ENCODE results near the gene MAP3K2.
"Not testable (repeated sequence)": the region's sequence is repeated elsewhere in the genome, so short reads cannot be mapped to it uniquely, and the experiment has no call there.

Gene MAP3K2

GRCh38 chr2:127421116-127421800, 33.5 kb upstream of the MAP3K2 start:
- no peak for DNase-seq

GRCh38 chr2:127420039-127420864, 32.5 kb upstream of the MAP3K2 start:
- DNase-seq: no peak

GRCh38 chr2:127419448-127420038, 31.8 kb upstream of the MAP3K2 start:
- no peak for DNase-seq

DNA sequence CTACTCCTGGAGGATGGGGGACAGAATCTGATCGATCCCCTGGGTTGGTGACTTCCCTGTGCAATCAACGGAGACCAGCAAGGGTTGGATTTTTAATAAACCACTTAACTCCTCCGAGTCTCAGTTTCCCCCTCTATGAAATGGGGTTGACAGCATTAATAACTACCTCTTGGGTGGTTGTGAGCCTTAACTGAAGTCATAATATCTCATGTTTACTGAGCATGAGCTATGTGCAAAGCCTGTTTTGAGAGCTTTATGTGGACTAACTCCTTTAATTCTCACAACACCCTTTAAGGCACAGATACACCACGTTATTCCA, 31.3 kb upstream of the MAP3K2 start:
- DNase-seq: no peak

- no peak for DNase-seq
These were observed 30.7 kb upstream of the MAP3K2 start, which contains the start of gene PROC for GRCh38 chr2:127418300-127419111. Gene PROC (plus strand): TSS chr2:127418427. CDS start chr2:127419943, 1,516 bp downstream.

GRCh38 chr2:127417406-127417805, 29.6 kb upstream of the MAP3K2 start:
- no peak for DNase-seq

- peak; percentile 72 for DNase-seq
These were observed 28.8 kb upstream of the MAP3K2 start for GRCh38 chr2:127416506-127417001.

GRCh38 chr2:127415593-127416505, 28.1 kb upstream of the MAP3K2 start:
- DNase-seq: no peak

DNA sequence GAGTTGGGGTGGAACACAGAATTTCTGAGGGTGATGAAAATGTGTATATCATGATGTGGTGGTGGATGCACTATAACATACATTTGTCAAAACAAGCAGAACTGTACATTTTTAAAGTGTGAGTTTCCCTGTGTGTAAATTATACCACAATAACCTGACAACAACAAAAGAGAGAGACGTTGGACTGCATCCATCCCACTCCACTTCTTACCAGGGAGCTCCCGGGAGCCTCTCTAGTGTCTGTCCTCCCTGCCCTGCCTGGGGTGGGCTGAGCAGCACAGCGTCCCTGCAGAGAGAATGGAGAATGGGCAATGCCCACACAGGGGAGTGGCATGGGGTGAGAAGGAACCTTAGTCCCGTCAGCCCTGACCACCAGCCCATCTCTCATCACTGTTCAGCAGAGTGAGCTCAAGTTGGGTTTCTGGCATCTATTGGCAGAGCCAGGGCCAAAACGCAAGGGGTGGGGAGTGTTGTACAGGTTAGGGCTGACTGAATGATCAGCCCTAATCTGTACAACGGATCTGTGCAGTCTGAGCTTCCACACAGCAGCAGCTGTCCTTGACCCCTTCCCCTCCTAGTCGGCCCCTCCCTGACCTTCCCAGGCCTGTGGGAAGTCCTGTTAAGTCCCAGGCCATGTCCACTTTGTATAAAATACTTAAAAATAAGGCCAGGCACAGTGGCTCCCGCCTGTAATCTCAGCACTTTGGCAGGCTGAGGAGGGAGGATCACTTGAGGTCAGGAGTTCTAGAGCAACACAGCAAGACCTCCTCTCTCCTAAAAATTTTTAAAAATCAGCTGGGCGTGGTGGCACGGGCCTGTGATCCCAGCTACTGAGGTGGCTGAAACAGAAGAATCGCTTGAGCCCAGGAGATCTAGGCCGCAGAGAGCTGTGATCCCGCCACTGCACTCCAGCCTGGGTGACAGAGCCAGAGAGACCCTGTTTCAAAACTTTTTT, 27.1 kb upstream of the MAP3K2 start:
- DNase-seq: no peak

GRCh38 chr2:127413782-127414637, 26.2 kb upstream of the MAP3K2 start:
- no peak for DNase-seq

- DNase-seq: no peak
These were observed 25.4 kb upstream of the MAP3K2 start for GRCh38 chr2:127413200-127413599.

DNA sequence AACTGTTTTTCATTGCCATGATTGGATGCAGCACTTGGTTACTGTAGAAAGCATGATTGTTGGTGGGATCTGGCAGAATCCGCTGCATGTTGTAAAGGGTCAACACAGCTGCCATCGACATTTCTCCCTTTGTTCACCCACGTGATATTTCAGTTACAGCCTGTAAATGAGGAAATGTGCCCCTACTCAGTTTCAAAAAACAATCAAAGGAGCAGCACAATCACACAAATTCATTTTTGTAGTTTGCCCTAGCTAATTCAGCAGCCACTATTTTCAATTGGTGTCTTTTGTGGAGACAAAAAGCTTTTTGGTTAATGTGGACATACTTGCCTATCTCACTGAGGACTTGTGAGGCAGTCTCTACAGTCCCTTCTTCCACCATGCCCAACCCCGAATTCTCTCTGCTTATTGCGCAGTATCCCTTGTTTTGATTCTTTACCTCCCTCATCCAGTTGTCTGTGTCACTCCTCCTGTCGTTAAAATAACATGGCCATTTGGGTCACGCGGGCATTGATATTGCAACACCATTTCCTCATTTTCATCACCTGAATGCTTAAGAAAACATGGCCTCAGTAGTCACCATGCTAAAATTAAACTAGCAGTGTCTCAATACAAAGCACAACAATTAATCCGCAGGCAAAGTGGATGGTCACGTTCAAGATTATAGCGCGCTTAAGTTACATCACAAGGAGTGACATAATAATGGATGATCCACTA, 24.0 kb upstream of the MAP3K2 start:
- peak; percentile 33 for DNase-seq

- peak; percentile 42 for DNase-seq
These were observed 23.3 kb upstream of the MAP3K2 start for GRCh38 chr2:127410871-127411652.

- not testable (repeated sequence) for DNase-seq
These were observed 21.9 kb upstream of the MAP3K2 start for GRCh38 chr2:127409716-127410115.

DNA sequence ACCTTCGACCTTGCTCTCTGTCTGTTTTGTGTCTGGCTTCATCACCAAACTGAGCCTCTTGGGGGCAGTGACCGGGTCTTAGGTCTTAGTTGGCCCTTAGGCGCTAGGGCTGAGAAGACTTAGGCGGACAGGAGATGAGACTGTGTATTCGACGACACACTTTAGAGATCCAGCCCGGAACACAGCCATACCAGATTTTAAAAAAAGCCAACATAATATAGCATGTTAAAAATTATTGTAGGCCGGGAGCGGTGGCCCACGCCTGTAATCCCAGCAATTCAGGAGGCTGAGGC, 21.0 kb upstream of the MAP3K2 start:
- no peak for DNase-seq

- DNase-seq: peak; percentile 74
These were observed 20.4 kb upstream of the MAP3K2 start for GRCh38 chr2:127408004-127408806.

DNA sequence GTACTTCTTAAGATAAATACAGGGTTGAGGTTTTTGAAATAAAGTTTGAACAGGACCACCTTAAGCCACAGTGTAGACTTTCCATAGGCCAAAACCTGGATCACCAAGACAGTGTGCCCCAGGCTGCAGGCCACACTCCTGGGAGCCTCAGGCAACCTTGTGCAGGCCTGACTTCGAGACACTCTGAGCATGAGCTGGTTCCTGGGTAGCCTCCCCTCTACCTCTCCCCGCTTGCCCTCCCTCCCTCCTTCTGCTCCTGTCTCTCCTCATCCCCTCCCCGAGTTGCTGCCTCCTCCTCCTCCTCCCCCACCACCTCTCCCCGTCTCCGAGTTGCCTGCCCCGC, 19.9 kb upstream of the MAP3K2 start:
- no peak for DNase-seq

GRCh38 chr2:127407091-127407490, 19.3 kb upstream of the MAP3K2 start:
- no peak for DNase-seq

Measured in DMS 273 treated with DMSO at 0.1 percent for 48 hours (cell line).